K562 (cell line): ENCODE measurements around the gene MEAF6.
A peak's percentile ranks its signal among the peaks of the same experiment; 100 is the strongest.

Source experiments
- CBX1 ChIP-seq: sonication (generic); IDR thresholded peaks from 2 replicates; pipeline ENCODE4 v1.6.1; 2016; ENCODE audit warnings: antibody characterized with exemption, low read depth, mild to moderate bottlenecking
- CHD2 ChIP-seq: IDR thresholded peaks from 2 replicates; pipeline ENCODE4 v1.6.1; 2011; ENCODE audit warnings: low read depth, low read length
- CHD4 ChIP-seq: fragments of 200-600 bp; sonication (generic); IDR thresholded peaks from 3 replicates; pipeline ENCODE4 v1.6.1; 2012; ENCODE audit warnings: low read depth, mild to moderate bottlenecking, mixed read lengths, low read length, inconsistent platforms; ENCODE audit not compliant: insufficient read depth, insufficient replicate concordance, poor library complexity, severe bottlenecking
- CREB1 ChIP-seq, 2 experiments: sonication (generic) in 1 of 2; formaldehyde crosslinking in 1 of 2; IDR thresholded peaks; 2 replicates each; pipeline versions ENCODE4 v1.6.1 to v1.8.0; 2012 to 2022; ENCODE audit warnings: inconsistent platforms in 1 of 2, mild to moderate bottlenecking in 1 of 2, missing genetic modification reagents in 1 of 2, moderate library complexity in 1 of 2
- CTCF ChIP-seq, 3 experiments: IDR thresholded peaks in 2 of 3; conservative IDR thresholded peaks in 1 of 3; 2 replicates each; pipeline ENCODE4 v1.5.1; 2011 to 2012; ENCODE audit warnings: low read length in 3 of 3, mild to moderate bottlenecking in 3 of 3, control low read depth in 2 of 3, improper control_type of control experiment in 1 of 3, inconsistent platforms in 1 of 3, low read depth in 1 of 3, mixed read lengths in 1 of 3, moderate library complexity in 1 of 3; ENCODE audit not compliant: insufficient read depth in 2 of 3
- HDAC2 ChIP-seq: fragments of 450-650 bp; IDR thresholded peaks from 2 replicates; pipeline ENCODE4 v1.6.1; 2016; ENCODE audit warnings: mild to moderate bottlenecking
- JUND ChIP-seq, 2 experiments: IDR thresholded peaks; 2 replicates in 1 of 2; 3 replicates in 1 of 2; pipeline ENCODE4 v1.6.1; 2011; ENCODE audit warnings: borderline replicate concordance in 2 of 2, low read depth in 2 of 2, low read length in 2 of 2, improper control_type of control experiment in 1 of 2, missing biosample characterization in 1 of 2, missing genetic modification characterization in 1 of 2, missing genetic modification reagents in 1 of 2
- NBN ChIP-seq: fragments of 450-650 bp; IDR thresholded peaks from 2 replicates; pipeline ENCODE4 v1.6.1; 2016; ENCODE audit warnings: low read depth, mild to moderate bottlenecking
- RBBP5 ChIP-seq: fragments of 200-600 bp; sonication (generic); IDR thresholded peaks from 2 replicates; pipeline ENCODE4 v1.6.1; 2012; ENCODE audit warnings: borderline replicate concordance, mild to moderate bottlenecking, low read length, control low read depth, inconsistent platforms; ENCODE audit not compliant: insufficient read depth, poor library complexity, severe bottlenecking
- SAP30 ChIP-seq: fragments of 200-600 bp; sonication (generic); IDR thresholded peaks from 2 replicates; pipeline ENCODE4 v1.6.1; 2012; ENCODE audit warnings: borderline replicate concordance, low read depth, mild to moderate bottlenecking, moderate library complexity, low read length, control low read depth, inconsistent platforms; ENCODE audit not compliant: insufficient read depth, poor library complexity, severe bottlenecking
- SREBF1 ChIP-seq: fragments of 150-350 bp; IDR thresholded peaks from 2 replicates; pipeline ENCODE4 v1.6.1; 2014; ENCODE audit warnings: antibody characterized with exemption, low read depth, low read length, borderline replicate concordance
- TBP ChIP-seq: optimal IDR thresholded peaks from 2 replicates; pipeline ENCODE3; 2011; ENCODE audit warnings: low read depth, low read length, improper control_type of control experiment
- ZNF407 ChIP-seq: fragments of 450-650 bp; IDR thresholded peaks from 2 replicates; pipeline ENCODE4 v1.6.1; 2016; ENCODE audit warnings: low read depth

GRCh38 chr1:37474046-37474696 lies 40.4 kb downstream of the MEAF6 start, which contains the start of gene ZC3H12A:
- TF ChIP-seq JUND (IDR thresholded peaks at IDR 0.05; ENCODE audit: borderline replicate concordance, low read depth, low read length) (peak; percentile 52), JUND (tag; IDR thresholded peaks at IDR 0.05; ENCODE audit: borderline replicate concordance, low read depth, low read length) (peak; percentile 25; the same call in 1 of the 3 replicates), SAP30 (no peak), CHD4 (no peak), CTCF (IDR thresholded peaks at IDR 0.05 in 2 of 3, conservative IDR thresholded peaks at IDR 0.05 in 1 of 3; ENCODE audit: insufficient read depth in 2 of 3, low read depth in 1 of 3, low read length in 3 of 3) (no peak), CBX1 (peak; percentile 87; the same call in 1 of the 2 replicates), NBN (no peak), CREB1 (IDR thresholded peaks at IDR 0.05) (peak; percentile 60), CREB1 (CRISPR knock-in tag; IDR thresholded peaks at IDR 0.05) (no peak; the same call in 1 of the 2 replicates), ZNF407 (no peak), CHD2 (no peak), SREBF1 (no peak), RBBP5 (no peak), HDAC2 (no peak), TBP (peak; percentile 98)
